Measurements from ENCODE around the gene FYTTD1.

DNA sequence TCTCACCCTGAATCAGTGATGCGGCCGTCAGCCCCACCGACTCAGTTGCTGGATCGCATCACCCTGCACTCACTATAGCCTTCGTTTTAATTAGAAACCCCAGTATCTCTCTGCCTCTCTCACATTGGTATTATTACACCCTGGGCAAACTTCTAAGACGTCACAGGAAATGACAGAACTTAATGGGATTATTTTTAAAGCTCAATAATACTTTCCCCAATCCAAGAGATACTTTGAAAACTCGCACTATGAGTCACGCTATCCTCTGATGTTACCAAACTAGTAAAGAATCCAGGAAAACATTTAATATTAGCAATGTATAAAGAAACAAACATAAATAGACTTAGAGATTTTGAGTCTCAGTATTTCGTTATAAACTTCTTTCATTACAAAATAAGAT, 49.6 kb upstream of the FYTTD1 start:
- TF ChIP-seq CTCF (IDR thresholded peaks at IDR 0.05 in 2 of 3, conservative IDR thresholded peaks at IDR 0.05 in 1 of 3; ENCODE audit: borderline replicate concordance in 1 of 3, insufficient read depth in 1 of 3, low read depth in 2 of 3, low read length in 2 of 3): no peak
- TF ChIP-seq ATF3 (IDR thresholded peaks at IDR 0.05): no peak
- TF ChIP-seq POLR2AphosphoS5 (IDR thresholded peaks at IDR 0.05; ENCODE audit: low read depth, low read length): no peak
- TF ChIP-seq, protein P1, sequence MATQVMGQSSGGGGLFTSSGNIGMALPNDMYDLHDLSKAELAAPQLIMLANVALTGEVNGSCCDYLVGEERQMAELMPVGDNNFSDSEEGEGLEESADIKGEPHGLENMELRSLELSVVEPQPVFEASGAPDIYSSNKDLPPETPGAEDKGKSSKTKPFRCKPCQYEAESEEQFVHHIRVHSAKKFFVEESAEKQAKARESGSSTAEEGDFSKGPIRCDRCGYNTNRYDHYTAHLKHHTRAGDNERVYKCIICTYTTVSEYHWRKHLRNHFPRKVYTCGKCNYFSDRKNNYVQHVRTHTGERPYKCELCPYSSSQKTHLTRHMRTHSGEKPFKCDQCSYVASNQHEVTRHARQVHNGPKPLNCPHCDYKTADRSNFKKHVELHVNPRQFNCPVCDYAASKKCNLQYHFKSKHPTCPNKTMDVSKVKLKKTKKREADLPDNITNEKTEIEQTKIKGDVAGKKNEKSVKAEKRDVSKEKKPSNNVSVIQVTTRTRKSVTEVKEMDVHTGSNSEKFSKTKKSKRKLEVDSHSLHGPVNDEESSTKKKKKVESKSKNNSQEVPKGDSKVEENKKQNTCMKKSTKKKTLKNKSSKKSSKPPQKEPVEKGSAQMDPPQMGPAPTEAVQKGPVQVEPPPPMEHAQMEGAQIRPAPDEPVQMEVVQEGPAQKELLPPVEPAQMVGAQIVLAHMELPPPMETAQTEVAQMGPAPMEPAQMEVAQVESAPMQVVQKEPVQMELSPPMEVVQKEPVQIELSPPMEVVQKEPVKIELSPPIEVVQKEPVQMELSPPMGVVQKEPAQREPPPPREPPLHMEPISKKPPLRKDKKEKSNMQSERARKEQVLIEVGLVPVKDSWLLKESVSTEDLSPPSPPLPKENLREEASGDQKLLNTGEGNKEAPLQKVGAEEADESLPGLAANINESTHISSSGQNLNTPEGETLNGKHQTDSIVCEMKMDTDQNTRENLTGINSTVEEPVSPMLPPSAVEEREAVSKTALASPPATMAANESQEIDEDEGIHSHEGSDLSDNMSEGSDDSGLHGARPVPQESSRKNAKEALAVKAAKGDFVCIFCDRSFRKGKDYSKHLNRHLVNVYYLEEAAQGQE (IDR thresholded peaks at IDR 0.05; ENCODE audit: low read depth): no peak
- no peak for TF ChIP-seq CEBPB (IDR thresholded peaks at IDR 0.05; ENCODE audit: low read depth)
- TF ChIP-seq POLR2A (IDR thresholded peaks at IDR 0.05; ENCODE audit: borderline replicate concordance, extremely low read depth, insufficient read depth, insufficient read length): no peak
- no peak for TF ChIP-seq ZNF274 (IDR thresholded peaks at IDR 0.05; ENCODE audit: low read depth, low read length)
- TF ChIP-seq RAD21 (IDR thresholded peaks at IDR 0.05; ENCODE audit: low read depth): no peak
- TF ChIP-seq SIN3A (IDR thresholded peaks at IDR 0.05; ENCODE audit: low read depth): no peak

Data from HCT116 (cell line).